Karpas-422 (cell line): ENCODE results near the gene MTREX. TPM values are rescaled to one million over a fixed set of nuclear protein-coding genes. Genes with fewer than 3 reads are reported as not detected.
A peak's percentile ranks its signal among the peaks of the same experiment; 100 is the strongest.

ENCODE experiments used
- DNase-seq: peaks from one replicate; pipeline ENCODE4 v3.0.0-alpha.2; 2015
- H2AFZ ChIP-seq: fragments of 200-600 bp; sonication (generic); 2 replicates; pipeline ENCODE4 v1.6.1; 2014; ENCODE audit warnings: antibody characterized with exemption, low read length, mixed read lengths
- H3K27ac ChIP-seq: fragments of 200-600 bp; sonication (generic); 2 replicates; pipeline ENCODE4 v1.5.1; 2014; ENCODE audit warnings: mild to moderate bottlenecking, low read length, moderate library complexity
- H3K27me3 ChIP-seq: fragments of 200-600 bp; sonication (generic); 2 replicates; pipeline ENCODE4 v1.6.1; 2014; ENCODE audit warnings: low read length, mixed read lengths
- H3K36me3 ChIP-seq: fragments of 200-600 bp; sonication (generic); 2 replicates; pipeline ENCODE4 v1.6.1; 2014; ENCODE audit warnings: low read length, mixed read lengths; ENCODE audit not compliant: insufficient read depth
- H3K4me1 ChIP-seq: fragments of 200-600 bp; sonication (generic); 2 replicates; pipeline ENCODE4 v1.6.1; 2014; ENCODE audit warnings: mild to moderate bottlenecking, low read length, mixed read lengths
- H3K4me2 ChIP-seq: fragments of 200-600 bp; sonication (generic); 2 replicates; pipeline ENCODE4 v1.6.1; 2014; ENCODE audit warnings: low read length, low read depth, mild to moderate bottlenecking; ENCODE audit not compliant: poor library complexity, severe bottlenecking
- H3K4me3 ChIP-seq: fragments of 200-600 bp; sonication (generic); 2 replicates; pipeline ENCODE4 v1.5.1; 2014; ENCODE audit warnings: mild to moderate bottlenecking, antibody characterized with exemption, low read length, mixed read lengths
- H3K79me2 ChIP-seq: fragments of 200-600 bp; sonication (generic); 2 replicates; pipeline ENCODE4 v1.6.1; 2014; ENCODE audit warnings: mild to moderate bottlenecking, low read length, mixed read lengths
- H3K9ac ChIP-seq: fragments of 200-600 bp; sonication (generic); 2 replicates; pipeline ENCODE4 v1.6.0; 2014; ENCODE audit warnings: low read length
- H3K9me2 ChIP-seq: fragments of 200-600 bp; sonication (generic), shearing (Covaris generic); replicated peaks from 2 replicates; pipeline ENCODE4 v1.6.0; 2014; ENCODE audit warnings: mild to moderate bottlenecking, low read length, moderate library complexity; ENCODE audit not compliant: insufficient read depth
- H3K9me3 ChIP-seq: fragments of 300-700, 200-600 bp; sonication (generic); 2 replicates; pipeline ENCODE4 v1.6.1; 2014; ENCODE audit warnings: low read length, mixed read lengths
- H4K20me1 ChIP-seq: fragments of 200-600 bp; sonication (generic); 2 replicates; pipeline ENCODE4 v1.6.1; 2014; ENCODE audit warnings: mild to moderate bottlenecking, antibody characterized with exemption, low read length, low read depth; ENCODE audit not compliant: insufficient read depth
- total RNA-seq: library from RNA; depleted of rRNA; stranded (reverse); fragments of >200 nt; shearing (Covaris generic); gene quantifications from 2 replicates; pipeline ENCODE4 v1.2.3, GENCODE V29; 2014; ENCODE audit warnings: low replicate concordance

Gene MTREX
- total RNA-seq, 1 experiment from 2014 or later, result 79.9 TPM

- Histone ChIP-seq H3K27ac (no peak overlapping the region), H3K9me2 (no peaks in the 10 kb centered on the region), H3K79me2 (no peaks in the 10 kb centered on the region), H3K4me1 (peaks cover 14% of the 10 kb centered on the region), H3K9me3 (no peaks in the 10 kb centered on the region), H3K4me3 (no peak overlapping the region), H3K27me3 (no peaks in the 10 kb centered on the region), H4K20me1 (no peaks in the 10 kb centered on the region), H3K36me3 (no peaks in the 10 kb centered on the region), H2AFZ (no peak overlapping the region), H3K4me2 (no peak overlapping the region), H3K9ac (no peak overlapping the region)
- DNase-seq, result no peak
Observed at GRCh38 chr5:55438998-55439397, 131.2 kb downstream of the MTREX start.

GRCh38 chr5:55440188-55440646 lies 132.4 kb downstream of the MTREX start:
- no peaks in the 10 kb centered on the region for H4K20me1 ChIP-seq
- H3K79me2 ChIP-seq, result no peaks in the 10 kb centered on the region
- peaks cover 14% of the 10 kb centered on the region for H3K4me1 ChIP-seq
- no peak overlapping the region for H3K9ac ChIP-seq
- H3K4me2 ChIP-seq, result no peak overlapping the region
- DNase-seq, result no peak
- no peaks in the 10 kb centered on the region for H3K9me3 ChIP-seq
- H3K9me2 ChIP-seq, result no peaks in the 10 kb centered on the region
- H3K27me3 ChIP-seq, result no peaks in the 10 kb centered on the region
- H3K27ac ChIP-seq, result no peak overlapping the region
- H3K4me3 ChIP-seq, result no peak overlapping the region
- H3K36me3 ChIP-seq, result no peaks in the 10 kb centered on the region
- no peak overlapping the region for H2AFZ ChIP-seq

GRCh38 chr5:55441107-55441771 lies 133.4 kb downstream of the MTREX start:
- Histone ChIP-seq H3K4me3 (no peak overlapping the region), H3K79me2 (no peaks in the 10 kb centered on the region), H3K27me3 (no peaks in the 10 kb centered on the region), H3K4me2 (no peak overlapping the region), H3K9me3 (no peaks in the 10 kb centered on the region), H3K9me2 (no peaks in the 10 kb centered on the region), H3K27ac (no peak overlapping the region), H2AFZ (no peak overlapping the region), H3K4me1 (peaks cover 14% of the 10 kb centered on the region), H4K20me1 (no peaks in the 10 kb centered on the region), H3K36me3 (no peaks in the 10 kb centered on the region), H3K9ac (no peak overlapping the region)
- DNase-seq, result no peak

GRCh38 chr5:55441954-55442353 lies 134.2 kb downstream of the MTREX start:
- H4K20me1 ChIP-seq, result no peaks in the 10 kb centered on the region
- H3K4me3 ChIP-seq, result no peak overlapping the region
- no peak for DNase-seq
- no peak overlapping the region for H3K9ac ChIP-seq
- H2AFZ ChIP-seq, result no peak overlapping the region
- no peaks in the 10 kb centered on the region for H3K36me3 ChIP-seq
- no peak overlapping the region for H3K27ac ChIP-seq
- H3K4me2 ChIP-seq, result no peak overlapping the region
- no peaks in the 10 kb centered on the region for H3K9me3 ChIP-seq
- no peaks in the 10 kb centered on the region for H3K79me2 ChIP-seq
- H3K4me1 ChIP-seq, result peaks cover 14% of the 10 kb centered on the region
- H3K27me3 ChIP-seq, result no peaks in the 10 kb centered on the region
- no peaks in the 10 kb centered on the region for H3K9me2 ChIP-seq

GRCh38 chr5:55445791-55446190 lies 138.0 kb downstream of the MTREX start:
- Histone ChIP-seq H3K9ac (no peak overlapping the region), H3K4me1 (peaks cover 2% of the 10 kb centered on the region), H3K4me3 (no peak overlapping the region), H3K36me3 (no peaks in the 10 kb centered on the region), H3K9me2 (no peaks in the 10 kb centered on the region), H3K9me3 (no peaks in the 10 kb centered on the region), H3K79me2 (no peaks in the 10 kb centered on the region), H2AFZ (no peak overlapping the region), H3K27me3 (no peaks in the 10 kb centered on the region), H3K27ac (no peak overlapping the region), H3K4me2 (no peak overlapping the region), H4K20me1 (no peaks in the 10 kb centered on the region)
- DNase-seq, result peak; percentile 2

GRCh38 chr5:55446640-55447351 lies 139.0 kb downstream of the MTREX start:
- no peak overlapping the region for H3K4me3 ChIP-seq
- no peaks in the 10 kb centered on the region for H3K4me1 ChIP-seq
- H2AFZ ChIP-seq, result no peak overlapping the region
- DNase-seq, result no peak
- H3K36me3 ChIP-seq, result no peaks in the 10 kb centered on the region
- no peaks in the 10 kb centered on the region for H4K20me1 ChIP-seq
- no peak overlapping the region for H3K27ac ChIP-seq
- no peaks in the 10 kb centered on the region for H3K9me3 ChIP-seq
- H3K9me2 ChIP-seq, result no peaks in the 10 kb centered on the region
- no peaks in the 10 kb centered on the region for H3K79me2 ChIP-seq
- H3K4me2 ChIP-seq, result no peak overlapping the region
- H3K27me3 ChIP-seq, result no peaks in the 10 kb centered on the region
- H3K9ac ChIP-seq, result no peak overlapping the region

- no peaks in the 10 kb centered on the region for H3K79me2 ChIP-seq
- H3K27me3 ChIP-seq, result no peaks in the 10 kb centered on the region
- no peak for DNase-seq
- no peak overlapping the region for H3K4me3 ChIP-seq
- no peaks in the 10 kb centered on the region for H3K9me2 ChIP-seq
- no peaks in the 10 kb centered on the region for H3K36me3 ChIP-seq
- peaks cover 4% of the 10 kb centered on the region; the same call in 1 of the 2 replicates for H4K20me1 ChIP-seq
- H2AFZ ChIP-seq, result no peak overlapping the region
- H3K27ac ChIP-seq, result no peak overlapping the region
- no peaks in the 10 kb centered on the region for H3K9me3 ChIP-seq
- H3K4me2 ChIP-seq, result no peak overlapping the region
- H3K4me1 ChIP-seq, result no peaks in the 10 kb centered on the region
- no peak overlapping the region for H3K9ac ChIP-seq
Observed at GRCh38 chr5:55450050-55450765, 142.4 kb downstream of the MTREX start.

- Histone ChIP-seq H3K9me3 (no peaks in the 10 kb centered on the region), H2AFZ (no peak overlapping the region), H3K4me2 (no peak overlapping the region), H3K9ac (no peak overlapping the region), H3K79me2 (no peaks in the 10 kb centered on the region), H4K20me1 (peaks cover 4% of the 10 kb centered on the region; the same call in 1 of the 2 replicates), H3K4me1 (no peaks in the 10 kb centered on the region), H3K36me3 (no peaks in the 10 kb centered on the region), H3K9me2 (no peaks in the 10 kb centered on the region), H3K4me3 (no peak overlapping the region), H3K27me3 (no peaks in the 10 kb centered on the region), H3K27ac (no peak overlapping the region)
- DNase-seq, result no peak
Observed at GRCh38 chr5:55451976-55452375, 144.2 kb downstream of the MTREX start.
